SH-SY5Y (cell line): ENCODE measurements around the gene GFM1.

Experiments used
- GATA2 ChIP-seq: IDR thresholded peaks from 2 replicates; pipeline ENCODE4 v1.6.1; 2011; ENCODE audit warnings: mild to moderate bottlenecking, low read depth, low read length
- GATA3 ChIP-seq: IDR thresholded peaks from 2 replicates; pipeline ENCODE4 v1.6.1; 2011; ENCODE audit warnings: low read depth, mild to moderate bottlenecking, low read length, moderate library complexity

DNA sequence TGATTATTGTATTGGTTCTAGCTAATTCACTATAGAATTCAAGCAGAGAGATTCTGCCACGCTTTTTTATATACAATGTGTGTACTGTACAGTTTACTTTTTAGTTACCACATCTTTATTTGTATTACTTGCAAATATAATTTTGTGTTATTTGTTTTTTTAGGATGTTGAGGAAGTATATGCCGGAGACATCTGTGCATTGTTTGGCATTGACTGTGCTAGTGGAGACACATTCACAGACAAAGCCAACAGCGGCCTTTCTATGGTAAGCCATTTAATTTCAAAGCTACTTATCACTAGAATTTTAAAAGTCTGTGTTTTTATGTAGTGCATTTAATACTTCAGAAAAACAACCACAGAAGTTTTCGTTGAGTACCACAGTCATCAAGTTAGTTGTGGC is 16.4 kb downstream of the GFM1 start:
- TF ChIP-seq GATA2 (no peak), GATA3 (no peak)
